Naive thymus-derived CD8-positive, alpha-beta T cell (primary cell): ENCODE measurements around the gene PRSS33. TPM values are rescaled to one million over a fixed set of nuclear protein-coding genes. Genes with fewer than 3 reads are reported as not detected.

ENCODE experiments used
- ATAC-seq, 2 donors: fragments of 150-1000 bp; cut with Tn5 transposase in 1 of 2; sonication (Bioruptor Pico), chemical (Tn5 transposase) in 1 of 2; 1 replicate in 1 of 2; 2 replicates in 1 of 2; pipeline ENCODE4 v1.10.0; 2021; ENCODE audit warnings: mild to moderate bottlenecking in 2 of 2, moderate library complexity in 2 of 2
- POLR2A ChIA-PET: fragments of 350-600 bp; sonication (Branson Sonifier 250); formaldehyde crosslinking; loops from one replicate; lab custom pipeline; 2021; ENCODE audit warnings: antibody characterized with exemption; lab: Charles Lee
- DNase-seq, 10 donors: peaks; one replicate each; pipeline versions ENCODE4 v3.0.0 to v3.0.0-alpha.2; 2020 to 2022
- H3K27ac Mint-ChIP-seq, 10 donors: one replicate each; pipeline ENCODE4 v1.8.0; 2020 to 2022; ENCODE audit warnings: mild to moderate bottlenecking in 10 of 10, mixed read lengths in 10 of 10, moderate library complexity in 4 of 10, inconsistent platforms in 1 of 10
- H3K27me3 Mint-ChIP-seq, 5 donors: one replicate each; pipeline ENCODE4 v1.8.0; 2021 to 2022; ENCODE audit warnings: mixed read lengths in 5 of 5
- H3K36me3 Mint-ChIP-seq, 3 donors: one replicate each; pipeline ENCODE4 v1.8.0; 2020 to 2022; ENCODE audit warnings: mixed read lengths in 3 of 3, mild to moderate bottlenecking in 2 of 3, inconsistent platforms in 1 of 3
- H3K4me1 Mint-ChIP-seq, 4 donors: one replicate each; pipeline ENCODE4 v1.8.0; 2021 to 2022; ENCODE audit warnings: mixed read lengths in 4 of 4
- H3K4me3 Mint-ChIP-seq, 10 donors: one replicate each; pipeline ENCODE4 v1.8.0; 2020 to 2022; ENCODE audit warnings: mild to moderate bottlenecking in 10 of 10, mixed read lengths in 10 of 10, moderate library complexity in 6 of 10, inconsistent platforms in 1 of 10
- H3K9me3 Mint-ChIP-seq, 9 donors: one replicate each; pipeline ENCODE4 v1.8.0; 2020 to 2022; ENCODE audit warnings: mixed read lengths in 9 of 9, mild to moderate bottlenecking in 3 of 9, inconsistent platforms in 1 of 9, moderate library complexity in 1 of 9
- polyA plus RNA-seq, 3 donors: library from polyadenylated mRNA; unstranded; fragments of 300-500 nt; fragmentation: Illumina TruSeq; gene quantifications; one replicate each; pipeline ENCODE4 v1.2.3, GENCODE V29; 2021
- total RNA-seq, 8 experiments: library from RNA in 2 of 8; stranded (reverse) in 2 of 8; gene quantifications; one replicate each; pipeline ENCODE4 v1.2.3 and lab custom pipeline; 2021 to 2026

The PRSS33 gene
- total and polyA plus RNA-seq, 5 experiments from 2014 or later = 0.99 TPM; not detected in 4

DNA sequence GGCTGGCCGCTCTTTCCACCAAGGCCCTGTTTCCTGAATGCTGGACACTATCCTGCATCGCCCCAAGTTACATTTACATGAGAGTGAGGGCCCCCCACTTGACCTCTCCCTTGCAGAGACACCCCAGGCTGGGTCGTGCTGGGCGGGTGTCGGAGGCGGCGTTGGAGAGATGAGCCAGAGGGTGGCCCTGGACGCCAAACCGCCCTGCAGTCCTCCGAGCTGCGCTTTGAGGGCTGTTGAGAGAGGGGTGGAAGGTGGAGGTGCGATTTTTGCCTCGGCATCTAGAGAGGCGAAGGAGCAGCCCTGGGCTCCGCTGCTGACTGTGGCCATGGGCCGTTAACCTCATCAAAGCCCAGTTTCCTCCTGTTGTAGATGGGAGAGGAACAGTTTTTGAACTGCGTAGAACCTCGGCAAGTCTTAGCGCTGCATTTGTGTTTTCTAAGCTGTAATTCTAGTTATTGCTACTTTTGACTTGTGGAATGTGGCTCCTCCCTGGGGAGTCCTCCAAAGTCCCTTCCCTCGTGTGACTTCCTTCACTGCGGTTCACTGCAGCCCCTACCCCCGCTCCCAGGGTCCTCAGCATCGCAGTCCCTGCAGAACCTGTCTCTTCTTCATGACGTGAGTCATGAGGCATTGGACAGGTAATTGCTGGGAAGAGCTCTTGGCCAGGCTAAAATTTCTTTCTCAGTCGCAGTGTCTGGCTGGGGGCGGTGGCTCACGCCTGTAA, 9.3 kb downstream of the PRSS33 start:
- POLR2A ChIA-PET = interaction anchor here (0.6 to 8.2 kb wide), 20 partner anchors 7 to 973 kb away, joined by 3 to 128 read pairs (median 5); partner anchors contain the start of genes FLYWCH1, FLYWCH2, HCFC1R1 and KCTD5
- DNase-seq = peak in 8 of 10 donors; percentile 35 to 74 (median 49)
- H3K36me3 Mint-ChIP-seq = peaks cover 0 to 17% (median 0%) of the 10 kb centered on the region in 3 donors

DNA sequence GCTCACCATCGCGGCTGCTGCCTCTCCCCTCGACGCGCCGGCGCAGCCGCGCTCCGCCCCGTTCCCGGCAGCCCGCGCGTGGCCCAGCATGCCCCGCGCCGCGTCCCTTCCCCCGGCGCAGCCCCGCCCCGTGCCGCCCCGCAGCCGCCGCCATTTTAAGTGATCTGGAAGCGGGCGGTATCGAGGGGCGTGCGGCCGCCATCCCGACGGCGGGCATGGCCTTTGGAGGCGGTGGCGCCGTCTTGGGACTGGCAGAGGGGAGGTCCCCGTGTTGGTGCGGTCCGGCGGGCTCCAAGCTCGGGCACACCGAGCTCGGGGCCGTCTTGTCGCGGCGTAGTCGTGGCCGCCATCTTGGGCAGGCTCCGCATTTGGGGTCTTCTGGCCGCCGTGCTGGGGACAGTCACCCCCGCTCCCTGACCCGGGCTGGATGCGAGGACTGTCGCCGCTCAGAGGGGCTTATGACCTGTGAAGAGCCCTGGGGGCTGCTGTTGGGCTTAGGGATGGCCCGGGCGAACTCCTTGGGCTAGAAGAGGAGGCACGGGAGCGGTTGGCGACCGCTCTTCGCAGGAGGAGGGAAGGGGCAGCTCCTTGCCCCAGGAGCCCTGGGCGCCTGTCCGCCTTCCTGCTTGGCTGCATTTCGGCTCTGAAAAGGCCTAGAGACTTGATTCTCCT, 10.0 kb downstream of the PRSS33 start, which contains the start of gene ELOB:
ELOB (minus strand) TSS at position 50 of the 672 bp plus-strand sequence; CDS start at position 9, 41 bp downstream.
- POLR2A ChIA-PET = interaction anchor here (1.0 to 8.2 kb wide), 18 partner anchors 8 to 813 kb away, joined by 3 to 128 read pairs (median 6); partner anchors contain the start of genes FLYWCH1, FLYWCH2, HCFC1R1 and KCTD5
- H3K27me3 Mint-ChIP-seq = no peaks in the 10 kb centered on the region
- peaks cover 0 to 23% (median 3%) of the 10 kb centered on the region in 3 donors for H3K36me3 Mint-ChIP-seq
- peaks cover 23 to 58% (median 48%) of the 10 kb centered on the region in 4 donors for H3K4me1 Mint-ChIP-seq
- H3K27ac Mint-ChIP-seq = peak within 1 kb of the TSS; percentile 96 to 99 (median 99)
- peak within 1 kb of the TSS; percentile 89 to 97 (median 96) for H3K4me3 Mint-ChIP-seq
- DNase-seq = peak; percentile 81 to 93 (median 88)
- ATAC-seq = peak; percentile 82 to 89
- H3K9me3 Mint-ChIP-seq = no peaks in the 10 kb centered on the region

More for the DNA sequence above, 9.3 kb downstream of the PRSS33 start:
- Mint-ChIP-seq H3K4me3 (peak overlapping the region; percentile 89 to 97 (median 96)), H3K27me3 (no peaks in the 10 kb centered on the region), H3K4me1 (peaks cover 20 to 54% (median 43%) of the 10 kb centered on the region in 4 donors), H3K27ac (peak overlapping the region; percentile 96 to 99 (median 99)), H3K9me3 (no peaks in the 10 kb centered on the region)
- ATAC-seq = peak; percentile 39 to 45

DNA sequence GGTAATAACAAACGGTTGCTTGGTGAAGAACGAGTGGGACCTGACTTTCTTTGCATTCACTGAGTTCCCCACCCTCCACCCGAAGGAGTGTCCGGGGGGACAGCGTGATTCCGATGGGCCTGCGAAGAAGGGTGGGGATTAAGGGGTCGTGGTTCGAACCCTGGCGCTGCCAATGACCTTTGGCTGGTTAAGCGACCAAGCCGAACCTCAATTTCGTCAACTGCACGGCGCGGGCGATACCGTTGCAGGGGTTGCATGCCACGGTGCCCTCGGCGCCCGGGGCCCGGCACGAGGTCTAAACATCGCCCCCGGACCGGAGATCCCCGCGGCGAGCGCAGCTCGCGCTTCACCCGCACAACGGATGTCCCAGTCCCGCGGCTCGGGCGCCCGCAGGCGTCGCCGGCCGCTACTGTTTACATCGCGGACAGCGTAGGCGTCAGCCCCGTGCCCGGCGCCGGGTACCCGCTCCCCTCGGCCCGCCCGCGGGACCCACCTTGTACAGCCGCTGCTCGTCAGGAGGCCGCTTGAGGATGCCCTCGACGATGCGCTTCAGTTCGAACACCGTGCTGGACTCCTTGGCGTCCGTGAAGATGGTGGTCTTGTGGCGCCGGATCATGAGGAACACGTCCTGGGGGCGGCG, 10.7 kb downstream of the PRSS33 start:
- H3K27me3 Mint-ChIP-seq = no peaks in the 10 kb centered on the region
- H3K4me1 Mint-ChIP-seq = peaks cover 27 to 62% (median 50%) of the 10 kb centered on the region in 4 donors
- no peaks in the 10 kb centered on the region for H3K9me3 Mint-ChIP-seq
- peak overlapping the region; percentile 88 to 96 (median 92) for H3K27ac Mint-ChIP-seq
- H3K4me3 Mint-ChIP-seq = peak overlapping the region; percentile 84 to 97 (median 91)
- POLR2A ChIA-PET = interaction anchor here (1.3 to 8.2 kb wide), 12 partner anchors 9 to 244 kb away, joined by 3 to 128 read pairs (median 8); partner anchors contain the start of genes FLYWCH1, KCTD5 and SRRM2
- DNase-seq = peak in 5 of 10 donors; percentile 22 to 66 (median 33)
- ATAC-seq = peak; percentile 28 to 43
- H3K36me3 Mint-ChIP-seq = peaks cover 0 to 30% (median 5%) of the 10 kb centered on the region in 3 donors

DNA sequence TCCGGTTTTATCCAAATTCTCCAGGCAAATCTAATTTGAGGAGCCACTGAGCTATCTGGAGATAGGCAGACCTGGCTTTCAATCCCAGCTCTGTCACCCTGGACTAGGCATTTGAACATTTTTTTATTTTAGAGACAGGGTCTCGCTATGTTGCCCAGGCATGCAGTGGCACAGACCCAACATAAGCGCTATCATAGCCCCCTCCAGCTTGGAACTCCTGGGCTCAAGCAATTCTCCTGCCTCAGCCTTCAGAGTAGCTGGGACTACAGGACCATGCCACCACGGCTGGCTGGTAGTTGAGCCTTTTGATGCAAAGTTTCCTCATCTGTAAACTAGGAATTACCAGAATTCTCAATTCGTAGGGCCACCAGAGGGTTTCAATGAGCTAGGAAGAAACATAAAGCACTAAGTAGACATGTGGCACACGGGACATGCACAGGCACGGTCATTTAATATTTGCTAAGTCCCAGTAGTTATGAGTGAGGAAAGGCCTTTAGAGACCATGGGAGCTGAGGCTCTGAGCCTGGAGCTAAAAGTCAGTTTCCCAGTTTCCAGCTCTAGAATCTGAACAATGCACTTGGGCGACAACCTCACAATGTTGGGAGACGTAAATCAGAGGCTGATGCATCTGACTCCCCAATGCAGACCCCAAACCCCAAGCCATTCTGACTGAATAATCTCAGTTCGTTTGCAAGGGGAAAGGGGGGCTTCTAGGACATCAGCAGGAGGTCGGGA, 11.4 kb downstream of the PRSS33 start:
- peak overlapping the region; percentile 70 to 96 (median 92) for H3K27ac Mint-ChIP-seq
- peak in 1 of 10 donors; percentile 6 for DNase-seq
- no peak for ATAC-seq
- H3K27me3 Mint-ChIP-seq = no peaks in the 10 kb centered on the region
- H3K36me3 Mint-ChIP-seq = peaks cover 0 to 37% (median 5%) of the 10 kb centered on the region in 3 donors
- H3K4me1 Mint-ChIP-seq = peaks cover 28 to 65% (median 52%) of the 10 kb centered on the region in 4 donors
- no peaks in the 10 kb centered on the region for H3K9me3 Mint-ChIP-seq
- POLR2A ChIA-PET = interaction anchor here (1.3 to 8.2 kb wide), 6 partner anchors 10 to 94 kb away, joined by 3 to 128 read pairs (median 8); partner anchors contain the start of genes KCTD5 and SRRM2
- H3K4me3 Mint-ChIP-seq = peak overlapping the region; percentile 84 to 97 (median 91)

DNA sequence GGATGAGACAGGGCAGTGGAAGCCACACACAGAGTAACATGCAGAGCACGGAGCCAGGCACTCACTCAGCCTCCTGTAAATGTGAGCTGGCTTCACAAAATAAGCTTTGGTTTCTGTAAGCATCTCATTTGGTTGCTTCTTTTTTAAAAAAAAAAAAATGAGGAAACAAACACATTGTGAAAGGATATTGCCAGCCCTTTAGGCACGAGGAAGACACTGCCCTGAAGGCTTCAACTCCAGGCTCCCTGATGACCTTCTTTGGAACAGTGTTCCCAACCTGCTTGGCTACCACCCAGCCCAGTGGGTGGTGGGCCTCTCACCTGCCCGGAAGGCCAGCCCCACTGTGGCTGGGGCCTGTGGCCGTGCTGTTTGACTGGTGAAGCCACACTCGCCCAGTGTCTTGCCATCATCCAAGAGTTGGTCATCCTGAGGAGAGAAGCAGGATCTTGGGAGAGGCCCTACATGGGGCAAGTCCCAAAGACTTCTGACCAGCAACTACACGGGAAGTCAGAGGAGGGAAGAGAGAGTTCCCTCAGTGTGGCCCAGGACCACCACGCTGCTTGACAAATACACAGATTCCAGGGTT, 12.1 kb downstream of the PRSS33 start:
- H3K4me3 Mint-ChIP-seq = peak overlapping the region; percentile 39 to 97 (median 90)
- DNase-seq (no peak), ATAC-seq (no peak)
- H3K27me3 Mint-ChIP-seq = no peaks in the 10 kb centered on the region
- no peaks in the 10 kb centered on the region for H3K9me3 Mint-ChIP-seq
- H3K27ac Mint-ChIP-seq = peak overlapping the region in 9 of 10 donors; percentile 17 to 96 (median 70)
- peaks cover 28 to 63% (median 51%) of the 10 kb centered on the region in 4 donors for H3K4me1 Mint-ChIP-seq
- POLR2A ChIA-PET = interaction anchor here (1.0 to 8.2 kb wide), 5 partner anchors 9 to 93 kb away, joined by 3 to 128 read pairs (median 6); partner anchors contain the start of genes KCTD5 and SRRM2
- peaks cover 0 to 44% (median 5%) of the 10 kb centered on the region in 3 donors for H3K36me3 Mint-ChIP-seq

DNA sequence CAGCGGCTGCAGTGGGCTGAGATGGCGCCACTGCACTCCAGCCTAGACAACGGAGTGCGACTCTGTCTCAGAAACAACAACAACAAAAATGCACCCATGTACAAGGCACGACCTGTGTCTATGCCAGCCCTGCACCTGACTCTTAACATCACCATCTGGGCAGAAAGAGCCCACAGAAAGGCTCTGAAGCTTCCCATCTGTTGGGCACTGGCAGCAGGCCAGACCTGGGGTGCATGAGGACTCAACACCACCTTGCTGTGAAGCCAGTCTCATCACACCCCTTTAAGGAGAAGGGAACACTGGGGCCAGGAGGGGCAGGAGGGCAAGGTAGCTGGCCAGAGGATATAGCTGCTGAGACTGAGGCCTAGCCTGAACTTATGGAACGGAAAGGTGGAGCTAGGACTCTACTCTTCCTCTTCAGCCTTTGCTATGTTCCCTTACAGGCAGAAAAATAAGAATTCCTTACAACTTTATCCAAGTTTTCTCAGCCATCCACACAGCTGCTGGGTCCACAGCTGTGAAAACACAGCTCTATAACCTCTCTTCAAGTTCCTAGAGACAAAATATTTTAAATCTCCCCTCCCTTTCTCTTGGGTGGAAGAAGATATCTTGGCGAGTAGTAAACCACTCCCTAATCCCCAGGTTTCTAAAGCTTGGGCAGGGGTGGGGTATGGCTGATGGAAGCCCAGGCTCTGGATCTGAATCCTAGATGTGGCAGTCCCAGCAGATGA, 13.0 kb downstream of the PRSS33 start:
- peaks cover 0 to 53% (median 11%) of the 10 kb centered on the region in 3 donors for H3K36me3 Mint-ChIP-seq

DNA sequence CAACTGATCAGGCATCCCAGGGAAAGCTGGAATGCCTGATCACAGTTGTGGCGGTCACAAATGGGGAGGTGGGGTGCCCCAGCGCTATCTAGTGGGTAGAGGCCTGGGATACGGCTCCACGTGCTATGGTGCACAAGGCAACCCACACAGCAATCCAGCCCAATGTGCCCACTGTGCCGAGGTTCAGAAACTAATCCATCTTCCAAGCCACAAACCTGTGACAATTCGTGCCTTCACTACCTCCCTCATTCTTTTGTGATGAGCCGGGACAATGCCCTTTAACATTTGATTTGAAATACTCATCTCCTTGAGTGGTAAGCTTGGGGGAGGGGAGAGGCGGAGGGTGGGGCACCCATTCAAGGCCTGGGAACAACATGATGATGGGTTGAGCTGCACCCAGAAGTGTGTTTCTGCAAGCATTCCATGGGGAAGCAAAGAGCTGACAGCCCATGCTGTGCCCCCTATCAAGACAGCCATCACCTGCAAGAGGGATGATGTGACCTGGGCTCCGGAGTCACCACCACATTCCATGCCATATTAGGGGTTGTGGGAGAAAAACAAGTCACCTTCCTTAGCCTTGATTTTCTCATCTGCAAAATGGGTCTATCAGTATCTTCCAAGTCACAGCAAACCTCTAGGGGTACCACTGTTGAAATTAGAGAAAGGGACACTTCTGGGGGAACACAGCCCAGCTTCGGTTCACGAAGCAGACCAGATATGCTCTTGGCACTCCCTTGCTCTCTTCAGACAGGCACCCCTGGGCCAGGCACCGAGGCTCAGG, 14.0 kb downstream of the PRSS33 start:
- ATAC-seq (no peak), DNase-seq (peak in 1 of 10 donors; percentile 51)
- Mint-ChIP-seq H3K4me1 (peaks cover 24 to 54% (median 42%) of the 10 kb centered on the region in 4 donors), H3K27ac (peak overlapping the region in 9 of 10 donors; percentile 31 to 93 (median 56)), H3K36me3 (peaks cover 0 to 63% (median 11%) of the 10 kb centered on the region in 3 donors), H3K4me3 (peak overlapping the region in 2 of 10 donors; percentile 6 to 10), H3K9me3 (no peaks in the 10 kb centered on the region), H3K27me3 (no peaks in the 10 kb centered on the region)
- POLR2A ChIA-PET = interaction anchor here (0.6 to 8.2 kb wide), 4 partner anchors 10 to 619 kb away, joined by 3 to 128 read pairs (median 3); partner anchors contain the start of gene SRRM2

More for the DNA sequence above, 13.0 kb downstream of the PRSS33 start:
- Mint-ChIP-seq H3K27me3 (no peaks in the 10 kb centered on the region), H3K4me3 (peak overlapping the region in 6 of 10 donors; percentile 10 to 89 (median 27)), H3K9me3 (no peaks in the 10 kb centered on the region), H3K27ac (peak overlapping the region in 8 of 10 donors; percentile 15 to 59 (median 44)), H3K4me1 (peaks cover 28 to 59% (median 48%) of the 10 kb centered on the region in 4 donors)
- ATAC-seq = no peak
- POLR2A ChIA-PET = interaction anchor here (0.6 to 8.2 kb wide), 5 partner anchors 11 to 620 kb away, joined by 3 to 128 read pairs (median 3); partner anchors contain the start of gene SRRM2
- no peak for DNase-seq

DNA sequence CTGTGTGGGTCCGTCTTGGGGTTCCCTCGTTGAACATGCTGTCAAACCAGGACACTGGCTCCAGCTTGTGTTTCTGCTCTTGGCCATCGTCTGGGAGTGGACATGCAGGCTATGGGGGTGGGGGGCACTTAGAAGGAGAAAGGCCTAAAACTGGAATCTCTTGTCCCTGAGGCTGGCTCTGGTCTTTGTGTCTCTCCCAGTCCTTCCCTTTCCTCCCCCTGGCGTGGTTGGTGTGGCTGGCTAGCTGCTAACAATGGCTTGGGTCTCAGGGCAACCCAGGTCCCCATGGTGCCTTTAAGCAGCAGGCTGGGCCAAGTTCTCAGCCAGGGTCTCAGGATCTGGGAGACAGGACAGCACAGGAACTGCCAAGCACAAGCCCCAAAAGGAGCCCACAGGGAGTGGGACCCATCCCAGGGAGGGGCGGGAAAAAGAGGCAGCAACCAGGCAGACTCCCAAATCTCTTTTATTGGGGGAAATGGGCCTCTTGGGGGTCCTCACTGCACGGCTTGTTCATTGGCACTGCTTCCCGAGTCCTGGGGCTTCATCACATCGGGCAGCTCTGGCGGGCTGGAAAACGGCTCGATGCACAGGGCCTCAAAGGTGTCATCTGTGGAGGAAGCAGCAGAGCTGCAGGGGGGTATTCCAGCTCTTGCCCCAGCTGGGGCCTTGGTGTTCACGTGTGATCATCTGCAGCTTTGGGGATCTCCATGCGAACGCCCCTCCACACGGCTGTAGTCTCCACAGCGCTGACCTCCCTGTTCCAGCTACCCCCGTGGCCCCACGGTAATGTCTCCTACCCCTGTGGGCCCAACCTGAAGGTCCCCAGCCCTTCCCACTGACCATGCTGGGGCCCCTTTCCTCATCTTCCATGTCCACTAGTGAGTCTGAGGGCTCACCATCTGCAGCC, 15.6 kb downstream of the PRSS33 start:
- DNase-seq (peak in 1 of 10 donors; percentile 50), ATAC-seq (no peak)
- no peaks in the 10 kb centered on the region for H3K9me3 Mint-ChIP-seq
- H3K4me1 Mint-ChIP-seq = peaks cover 22 to 54% (median 36%) of the 10 kb centered on the region in 4 donors
- peak overlapping the region in 1 of 10 donors; percentile 51 for H3K4me3 Mint-ChIP-seq
- H3K27ac Mint-ChIP-seq = peak overlapping the region in 7 of 10 donors; percentile 21 to 93 (median 67)
- peaks cover under 1 to 79% (median 14%) of the 10 kb centered on the region in 3 donors for H3K36me3 Mint-ChIP-seq
- no peaks in the 10 kb centered on the region for H3K27me3 Mint-ChIP-seq
- POLR2A ChIA-PET = interaction anchor here (0.6 to 1.2 kb wide), 3 partner anchors 12 to 20 kb away, joined by 3 to 5 read pairs (median 3); partner anchors contain the start of gene SRRM2
